ENCODE results near the gene ZNF607.

- no peak for TF ChIP-seq CTCF (IDR thresholded peaks at IDR 0.05; ENCODE audit: control extremely low read depth in 1 of 3, insufficient read depth in 1 of 3, low read depth in 1 of 3, low read length in 3 of 3)
- no peak for TF ChIP-seq EZH2 (IDR thresholded peaks at IDR 0.05; ENCODE audit: low read depth, low read length, severe bottlenecking)
- TF ChIP-seq NANOG (IDR thresholded peaks at IDR 0.05; ENCODE audit: insufficient read depth, low read depth, low read length, poor library complexity, severe bottlenecking): no peak
- TF ChIP-seq CEBPB (IDR thresholded peaks at IDR 0.05; ENCODE audit: low read depth, low read length): no peak
- TF ChIP-seq JUND (IDR thresholded peaks at IDR 0.05; ENCODE audit: low read length): no peak
- TF ChIP-seq ATF2 (IDR thresholded peaks at IDR 0.05; ENCODE audit: low read length): no peak
- TF ChIP-seq TEAD4 (IDR thresholded peaks at IDR 0.05; ENCODE audit: low read depth, low read length): no peak
- TF ChIP-seq CHD1 (IDR thresholded peaks at IDR 0.05; ENCODE audit: low read depth, low read length): no peak
Measured at GRCh38 chr19:37654118-37654517, 65.4 kb downstream of the ZNF607 start.
